OCI-LY7 (cell line): Measurements from ENCODE around the gene PDK1. TPM values are rescaled to one million over a fixed set of nuclear protein-coding genes. Genes with fewer than 3 reads are reported as not detected.

Experiments used
- BruUV-seq: library from RNA; stranded (reverse); fragments of 400-500 nt; replicated peaks from 2 replicates; lab custom pipeline; 2021; lab: Mats Ljungman, UMichigan
- CTCF ChIA-PET: fragments of 300-600 bp; sonication (Branson Sonifier 250); formaldehyde crosslinking; loops from one replicate; lab custom pipeline; 2022; ENCODE audit warnings: antibody characterized with exemption; ENCODE audit not compliant: unreplicated experiment; lab: Charles Lee
- POLR2A ChIA-PET: fragments of 300-600 bp; sonication (Branson Sonifier 250); formaldehyde crosslinking; loops from one replicate; lab custom pipeline; 2022; ENCODE audit warnings: antibody characterized with exemption; lab: Charles Lee
- DNase-seq: peaks from one replicate; pipeline ENCODE4 v3.0.0-alpha.2; 2015; ENCODE audit warnings: low spot score
- H2AFZ ChIP-seq: fragments of 200-600 bp; sonication (generic), shearing (Covaris generic); 2 replicates; pipeline ENCODE4 v1.6.1; 2014; ENCODE audit warnings: mild to moderate bottlenecking, antibody characterized with exemption, low read length, moderate library complexity
- H3K27ac ChIP-seq: fragments of 200-600 bp; sonication (generic); 2 replicates; pipeline ENCODE4 v1.5.1; 2014; ENCODE audit warnings: mixed run types, low read depth, mild to moderate bottlenecking, moderate library complexity, low read length, inconsistent platforms; ENCODE audit not compliant: poor library complexity, severe bottlenecking
- H3K36me3 ChIP-seq: fragments of 200-600 bp; sonication (generic); 2 replicates; pipeline ENCODE4 v1.6.1; 2014; ENCODE audit warnings: mild to moderate bottlenecking, antibody characterized with exemption, low read length, moderate library complexity, mixed read lengths; ENCODE audit not compliant: insufficient read depth
- H3K4me1 ChIP-seq: fragments of 200-600 bp; sonication (generic); 2 replicates; pipeline ENCODE4 v1.5.1; 2014; ENCODE audit warnings: mild to moderate bottlenecking, low read length; ENCODE audit not compliant: insufficient read depth, poor library complexity, severe bottlenecking
- H3K4me2 ChIP-seq: fragments of 200-600 bp; sonication (generic); 2 replicates; pipeline ENCODE4 v1.6.1; 2014; ENCODE audit warnings: mild to moderate bottlenecking, low read length
- H3K4me3 ChIP-seq: fragments of 200-600 bp; sonication (generic); 2 replicates; pipeline ENCODE4 v1.5.1; 2014; ENCODE audit warnings: mild to moderate bottlenecking, low read depth, low read length; ENCODE audit not compliant: poor library complexity, severe bottlenecking
- H3K79me2 ChIP-seq: fragments of 200-600 bp; sonication (generic); 2 replicates; pipeline ENCODE4 v1.6.1; 2016; ENCODE audit warnings: low read depth, mild to moderate bottlenecking, low read length, moderate library complexity, mixed read lengths; ENCODE audit not compliant: insufficient read depth
- H3K9me2 ChIP-seq: fragments of 200-600 bp; sonication (generic); 2 replicates; pipeline ENCODE4 v1.6.1; 2016; ENCODE audit warnings: mild to moderate bottlenecking, low read length, mixed read lengths; ENCODE audit not compliant: insufficient read depth
- H3K9me3 ChIP-seq: fragments of 200-600 bp; sonication (generic); 2 replicates; pipeline ENCODE4 v1.6.1; 2014; ENCODE audit warnings: mild to moderate bottlenecking, mixed run types, low read length, mixed read lengths
- H4K20me1 ChIP-seq: fragments of 200-600 bp; sonication (generic); 2 replicates; pipeline ENCODE4 v1.6.1; 2014; ENCODE audit warnings: mild to moderate bottlenecking, antibody characterized with exemption, low read length, moderate library complexity, mixed read lengths; ENCODE audit not compliant: insufficient read depth
- EZH2phosphoT487 ChIP-seq: fragments of 200-600 bp; sonication (generic); IDR thresholded peaks from 2 replicates; pipeline ENCODE4 v1.6.1; 2018; ENCODE audit warnings: low read depth, borderline replicate concordance, mild to moderate bottlenecking, mixed run types, antibody characterized with exemption, low read length, moderate library complexity, mixed read lengths
- intact Hi-C: fragments of 100-400 bp; cut with micrococcal nuclease; formaldehyde crosslinking; loops from one replicate; pipeline ENCODE4 v1.10.0; 2022; ENCODE audit not compliant: unreplicated experiment
- total RNA-seq, 2 experiments: library from RNA; depleted of rRNA in 1 of 2; stranded (reverse); fragments of >200 nt in 1 of 2; shearing (Covaris generic) in 1 of 2; gene quantifications; 2 replicates each; pipeline ENCODE4 v1.2.3, GENCODE V29; 2014 to 2022
- TF ChIP-seq, protein P1 (sequence below): fragments of 200-600 bp; sonication (generic); conservative IDR thresholded peaks from 2 replicates; pipeline ENCODE4 v1.5.1; 2014; ENCODE audit warnings: mild to moderate bottlenecking, antibody characterized with exemption, low read length, moderate library complexity, mixed read lengths

Gene PDK1
- total RNA-seq, 2 experiments from 2014 or later = 29.3 to 42.4 TPM

- H3K4me3 ChIP-seq = no peak overlapping the region
These were observed 71.3 kb downstream of the PDK1 start for GRCh38 chr2:172627181-172627580.

GRCh38 chr2:172628085-172628484, 72.2 kb downstream of the PDK1 start:
- Histone ChIP-seq H3K36me3 (no peaks in the 10 kb centered on the region), H3K79me2 (no peaks in the 10 kb centered on the region), H3K27ac (no peak overlapping the region), H3K4me3 (no peak overlapping the region), H3K9me3 (no peaks in the 10 kb centered on the region), H3K9me2 (no peaks in the 10 kb centered on the region), H4K20me1 (no peaks in the 10 kb centered on the region), H3K4me1 (no peaks in the 10 kb centered on the region), H3K4me2 (no peak overlapping the region), H2AFZ (no peak overlapping the region)
- POLR2A ChIA-PET = no interaction called here
- CTCF ChIA-PET = no interaction called here
- no TSS peak for BruUV-seq
- no peak for DNase-seq
- TF ChIP-seq, protein P1, sequence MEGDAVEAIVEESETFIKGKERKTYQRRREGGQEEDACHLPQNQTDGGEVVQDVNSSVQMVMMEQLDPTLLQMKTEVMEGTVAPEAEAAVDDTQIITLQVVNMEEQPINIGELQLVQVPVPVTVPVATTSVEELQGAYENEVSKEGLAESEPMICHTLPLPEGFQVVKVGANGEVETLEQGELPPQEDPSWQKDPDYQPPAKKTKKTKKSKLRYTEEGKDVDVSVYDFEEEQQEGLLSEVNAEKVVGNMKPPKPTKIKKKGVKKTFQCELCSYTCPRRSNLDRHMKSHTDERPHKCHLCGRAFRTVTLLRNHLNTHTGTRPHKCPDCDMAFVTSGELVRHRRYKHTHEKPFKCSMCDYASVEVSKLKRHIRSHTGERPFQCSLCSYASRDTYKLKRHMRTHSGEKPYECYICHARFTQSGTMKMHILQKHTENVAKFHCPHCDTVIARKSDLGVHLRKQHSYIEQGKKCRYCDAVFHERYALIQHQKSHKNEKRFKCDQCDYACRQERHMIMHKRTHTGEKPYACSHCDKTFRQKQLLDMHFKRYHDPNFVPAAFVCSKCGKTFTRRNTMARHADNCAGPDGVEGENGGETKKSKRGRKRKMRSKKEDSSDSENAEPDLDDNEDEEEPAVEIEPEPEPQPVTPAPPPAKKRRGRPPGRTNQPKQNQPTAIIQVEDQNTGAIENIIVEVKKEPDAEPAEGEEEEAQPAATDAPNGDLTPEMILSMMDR = no peak
- no peak for TF ChIP-seq EZH2phosphoT487
- intact Hi-C loops = no loop called here

More at GRCh38 chr2:172627181-172627580, 71.3 kb downstream of the PDK1 start:
- no peak for DNase-seq
- H3K9me2 ChIP-seq = no peaks in the 10 kb centered on the region
- H3K4me1 ChIP-seq = no peaks in the 10 kb centered on the region
- no peak overlapping the region for H2AFZ ChIP-seq
- no peak for TF ChIP-seq EZH2phosphoT487
- TF ChIP-seq, protein P1 = no peak
- H3K27ac ChIP-seq = no peak overlapping the region
- H3K4me2 ChIP-seq = no peak overlapping the region
- no TSS peak for BruUV-seq
- H4K20me1 ChIP-seq = no peaks in the 10 kb centered on the region
- H3K79me2 ChIP-seq = no peaks in the 10 kb centered on the region
- H3K36me3 ChIP-seq = no peaks in the 10 kb centered on the region
- POLR2A ChIA-PET = no interaction called here
- no peaks in the 10 kb centered on the region for H3K9me3 ChIP-seq
- intact Hi-C loops = no loop called here
- CTCF ChIA-PET = no interaction called here

DNA sequence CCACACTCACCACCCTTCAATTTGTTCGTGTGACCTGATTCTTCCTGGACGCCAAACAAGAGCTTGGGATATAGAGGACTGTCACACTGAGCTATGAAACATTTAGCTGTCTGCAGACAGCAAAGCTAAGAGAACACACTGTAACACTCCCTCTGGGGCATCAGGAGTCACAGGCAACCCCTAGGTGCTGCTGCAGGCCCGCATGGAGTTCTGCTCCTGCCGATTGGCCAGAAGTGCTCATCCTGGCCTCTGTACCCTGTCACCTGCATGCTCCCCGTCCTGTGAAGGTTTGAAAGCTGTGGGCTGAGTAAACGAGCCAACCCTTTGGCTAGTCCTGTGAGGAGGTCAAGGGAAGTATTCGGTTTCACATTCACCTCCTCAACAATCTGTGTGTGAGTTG, 73.7 kb downstream of the PDK1 start:
- ChIA-PET CTCF (no interaction called here), POLR2A (interaction anchor here (0.5 kb wide), 1 partner anchor 9 kb away, joined by 3 read pairs; no protein-coding TSS in a partner anchor)
- Histone ChIP-seq H3K9me2 (no peaks in the 10 kb centered on the region), H3K79me2 (no peaks in the 10 kb centered on the region), H2AFZ (no peak overlapping the region), H3K36me3 (no peaks in the 10 kb centered on the region), H3K4me2 (no peak overlapping the region), H3K4me1 (no peaks in the 10 kb centered on the region), H3K27ac (no peak overlapping the region), H3K9me3 (no peaks in the 10 kb centered on the region), H4K20me1 (no peaks in the 10 kb centered on the region), H3K4me3 (no peak overlapping the region)
- BruUV-seq = no TSS peak
- TF ChIP-seq, protein P1 = no peak
- TF ChIP-seq EZH2phosphoT487 = no peak
- DNase-seq = no peak
- intact Hi-C loops = no loop called here
